ENCODE results near the gene ALG12.

- TF ChIP-seq CTCF (conservative IDR thresholded peaks at IDR 0.05; ENCODE audit: low read depth, low read length) (no peak), MXI1 (IDR thresholded peaks at IDR 0.05; ENCODE audit: borderline replicate concordance, low read depth, low read length) (no peak)
Observed at GRCh38 chr22:49961005-49961600, 42.9 kb upstream of the ALG12 start.

Data from IMR-90 (cell line).